Measurements from ENCODE around the gene MXRA8. TPM values are rescaled to one million over a fixed set of nuclear protein-coding genes. Genes with fewer than 3 reads are reported as not detected.

Gene MXRA8
- total RNA-seq, 1 donor from 2014 or later: 345 TPM

DNA sequence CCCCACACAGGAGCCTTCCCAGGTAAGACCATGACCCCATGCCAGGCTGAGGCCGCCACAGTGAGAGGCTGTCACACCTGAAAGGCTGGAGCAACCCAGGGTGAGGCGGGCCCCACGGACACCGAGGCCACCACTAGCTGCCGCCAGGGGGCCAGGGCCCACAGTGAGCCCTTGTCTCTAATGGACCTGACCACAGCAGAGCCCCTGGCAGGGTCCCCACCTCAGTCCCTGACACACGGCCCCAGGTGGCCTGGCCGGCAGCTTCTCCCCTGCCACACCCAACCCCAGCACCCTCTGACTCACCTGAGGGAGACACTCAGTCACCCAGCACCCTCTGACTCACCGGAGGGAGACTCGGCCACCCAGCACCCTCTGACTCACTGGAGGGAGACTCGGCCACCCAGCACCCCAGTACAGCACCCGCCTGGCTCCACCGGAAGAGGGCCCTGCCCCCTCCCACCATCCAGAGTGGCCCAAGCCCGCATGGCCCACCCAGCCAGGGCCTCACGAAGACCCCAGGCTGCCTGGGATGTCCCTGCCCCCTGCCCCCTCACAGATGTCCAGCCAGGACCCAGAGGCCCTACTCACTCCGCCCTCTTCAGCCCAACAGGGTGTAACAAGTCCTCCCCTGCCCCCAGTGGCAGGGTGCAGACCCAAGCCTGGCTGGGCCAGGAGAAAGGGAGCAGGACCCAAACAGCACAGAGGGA, 13.5 kb downstream of the MXRA8 start:
- no peak for DNase-seq (ENCODE audit: low spot score in 2 of 2)
- no peaks in the 10 kb centered on the region for H3K9me3 ChIP-seq
- peaks cover 3 to 30% of the 10 kb centered on the region in 2 donors for H3K4me1 ChIP-seq
- peak in 1 of 3 experiments; percentile 19 for TF ChIP-seq CTCF (IDR thresholded peaks at IDR 0.05)
- intact Hi-C loops (cut with DNase I): no loop called here
- no peak overlapping the region for H3K4me3 ChIP-seq
- no peaks in the 10 kb centered on the region for H3K27me3 ChIP-seq
- no peak overlapping the region for H3K27ac ChIP-seq
- H3K36me3 ChIP-seq: peaks cover 15 to 20% of the 10 kb centered on the region in 2 donors

DNA sequence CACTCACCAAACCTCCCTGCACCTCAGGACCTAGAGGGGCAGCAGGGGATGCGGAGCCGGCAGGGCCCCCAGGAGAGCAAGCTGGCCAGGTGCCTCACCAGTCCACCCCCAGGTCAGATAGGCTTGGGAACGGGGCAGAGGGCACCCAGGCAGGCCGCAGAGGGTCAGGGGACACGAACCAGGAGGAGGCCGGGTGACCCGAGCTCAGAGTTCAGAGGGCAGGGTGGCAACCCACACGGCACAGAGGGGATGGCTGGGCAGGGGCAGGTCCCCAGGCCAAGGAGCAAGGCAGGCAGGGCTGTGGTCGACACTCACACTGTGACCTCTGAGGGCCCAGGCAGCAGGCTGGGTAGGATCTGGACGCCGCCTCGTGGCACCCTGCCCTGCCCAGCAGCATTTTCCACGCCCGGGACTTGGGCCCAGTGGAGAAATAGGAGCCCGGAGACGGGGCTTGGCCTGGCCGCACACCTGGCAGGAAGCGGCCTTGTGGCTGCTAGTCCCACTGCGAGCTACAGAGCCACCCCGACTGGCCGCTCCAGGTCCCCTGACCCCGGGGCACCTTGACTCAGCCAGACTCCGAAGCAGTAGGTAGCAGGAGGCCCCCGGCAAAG, 14.4 kb downstream of the MXRA8 start:
- Histone ChIP-seq H3K4me3 (no peak overlapping the region), H3K27ac (no peak overlapping the region), H3K27me3 (no peaks in the 10 kb centered on the region), H3K9me3 (no peaks in the 10 kb centered on the region), H3K36me3 (peaks cover 24 to 29% of the 10 kb centered on the region in 2 donors), H3K4me1 (peaks cover 3 to 30% of the 10 kb centered on the region in 2 donors)
- intact Hi-C loops (cut with DNase I): no loop called here
- TF ChIP-seq CTCF (IDR thresholded peaks at IDR 0.05): no peak
- DNase-seq (ENCODE audit: low spot score in 2 of 2): no peak

- intact Hi-C loops (cut with DNase I): no loop called here
- Histone ChIP-seq H3K36me3 (peaks cover 37 to 41% of the 10 kb centered on the region in 2 donors), H3K4me3 (no peak overlapping the region), H3K27ac (no peak overlapping the region), H3K9me3 (no peaks in the 10 kb centered on the region), H3K27me3 (no peaks in the 10 kb centered on the region), H3K4me1 (peaks cover 0 to 22% of the 10 kb centered on the region in 2 donors)
- DNase-seq (ENCODE audit: low spot score in 2 of 2): no peak
- no peak for TF ChIP-seq CTCF (IDR thresholded peaks at IDR 0.05)
These were observed 15.7 kb downstream of the MXRA8 start for GRCh38 chr1:1342584-1343115.

GRCh38 chr1:1342061-1342562, 16.2 kb downstream of the MXRA8 start:
- TF ChIP-seq CTCF (IDR thresholded peaks at IDR 0.05): no peak
- intact Hi-C loops (cut with DNase I): no loop called here
- Histone ChIP-seq H3K27me3 (no peaks in the 10 kb centered on the region), H3K4me1 (peaks cover 0 to 17% of the 10 kb centered on the region in 2 donors), H3K9me3 (no peaks in the 10 kb centered on the region), H3K36me3 (peaks cover 42 to 46% of the 10 kb centered on the region in 2 donors), H3K27ac (no peak overlapping the region), H3K4me3 (no peak overlapping the region)
- no peak for DNase-seq (ENCODE audit: low spot score in 2 of 2)

DNA sequence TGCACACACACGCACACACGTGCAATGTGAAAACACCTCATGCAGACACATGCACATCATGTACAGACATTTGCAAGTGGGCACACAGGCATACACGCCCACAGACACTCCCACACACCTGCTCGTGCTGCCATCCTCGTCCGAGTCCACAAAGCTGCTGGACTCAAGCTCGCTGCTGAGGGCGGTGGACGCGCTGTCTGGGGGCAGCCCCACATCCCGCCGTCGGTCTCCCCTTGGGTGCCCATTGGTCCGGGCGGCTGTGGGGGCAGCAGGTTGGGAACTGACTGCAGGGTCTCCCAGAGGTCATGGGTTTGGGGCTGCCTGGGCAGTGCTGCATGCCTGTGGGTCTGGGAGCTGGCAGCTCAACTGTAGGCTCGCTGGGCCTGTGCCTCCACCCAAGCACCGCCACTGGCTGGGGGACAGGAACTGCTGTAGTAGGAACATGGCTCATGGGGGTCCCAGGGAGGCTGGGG, 16.8 kb downstream of the MXRA8 start:
- peaks cover 0 to 11% of the 10 kb centered on the region in 2 donors for H3K4me1 ChIP-seq
- no peak for TF ChIP-seq CTCF (IDR thresholded peaks at IDR 0.05)
- no peaks in the 10 kb centered on the region for H3K9me3 ChIP-seq

More for the DNA sequence above, 16.8 kb downstream of the MXRA8 start:
- DNase-seq (ENCODE audit: low spot score in 2 of 2): no peak
- intact Hi-C loops (cut with DNase I): no loop called here
- Histone ChIP-seq H3K4me3 (no peak overlapping the region), H3K27ac (no peak overlapping the region), H3K36me3 (peaks cover 46 to 49% of the 10 kb centered on the region in 2 donors), H3K27me3 (no peaks in the 10 kb centered on the region)
